ENCODE measurements around the gene GCN1. TPM values are rescaled to one million over a fixed set of nuclear protein-coding genes. Genes with fewer than 3 reads are reported as not detected.

The GCN1 gene
- polyA plus RNA-seq, 4 donors = 12.3 to 47.9 (median 21.0) TPM

GRCh38 chr12:120099738-120100137 is 94.8 kb downstream of the GCN1 start:
- H3K27me3 ChIP-seq (ENCODE audit: control insufficient read depth in 3 of 3, insufficient read depth in 3 of 3, low read length in 3 of 3) = no peaks in the 10 kb centered on the region
- peaks cover 0 to 8% (median 0%) of the 10 kb centered on the region in 3 donors for H3K4me1 ChIP-seq (ENCODE audit: control insufficient read depth in 3 of 3, insufficient read depth in 2 of 3, low read depth in 1 of 3, low read length in 2 of 3)
- WGBS, 3 donors = 93 to 95% (median 94%) methylated on average over 10 to 11 of the region's 11 CpGs
- FAIRE-seq = no peak
- no peak overlapping the region for H3K4me3 ChIP-seq (ENCODE audit: low read depth in 1 of 3, low read length in 3 of 3)
- H3K36me3 ChIP-seq (ENCODE audit: control insufficient read depth in 3 of 3, insufficient read depth in 2 of 3, low read depth in 1 of 3, low read length in 3 of 3) = peaks cover 20 to 93% (median 26%) of the 10 kb centered on the region in 3 donors
- H3K9me3 ChIP-seq (ENCODE audit: control insufficient read depth in 2 of 2, insufficient read depth in 1 of 2, low read depth in 1 of 2, low read length in 1 of 2) = no peaks in the 10 kb centered on the region
- no peak for DNase-seq
- no peak overlapping the region for H3K27ac ChIP-seq (ENCODE audit: low read depth in 1 of 3, low read length in 2 of 3)

DNA sequence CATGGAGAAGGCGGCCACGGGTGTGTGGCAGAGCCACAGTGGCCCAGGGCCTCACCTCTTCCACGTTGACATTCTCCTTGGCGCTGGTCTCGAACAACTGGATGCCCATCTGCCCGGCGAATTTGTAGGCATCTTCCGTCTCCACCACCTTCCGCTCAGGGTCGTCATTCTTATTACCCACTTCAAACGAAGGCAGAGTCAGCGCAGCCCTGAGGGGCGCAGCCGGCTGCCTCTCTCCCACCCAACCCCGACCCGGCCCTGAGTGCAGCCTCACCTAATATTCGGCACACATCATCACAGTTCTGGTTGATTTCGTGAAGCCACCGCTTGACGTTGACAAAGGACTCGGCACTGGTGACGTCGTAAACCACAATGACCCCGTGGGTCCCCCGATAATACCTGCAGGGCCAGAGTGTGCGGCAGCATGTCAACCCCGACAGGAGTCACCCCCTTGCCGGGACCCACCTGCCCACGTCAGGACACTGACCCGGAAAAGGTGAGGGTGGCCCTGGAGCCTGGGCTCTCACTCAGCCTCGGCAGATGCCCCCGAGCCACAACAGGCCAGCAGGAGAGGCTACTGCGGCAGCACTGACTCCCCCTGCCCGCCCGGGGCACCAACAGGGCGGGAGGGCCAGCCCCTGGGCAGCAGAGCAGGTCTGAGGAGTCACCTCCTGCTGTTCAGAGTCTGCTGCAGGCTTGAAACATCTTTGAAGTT is 95.6 kb downstream of the GCN1 start:
- H3K4me3 ChIP-seq (ENCODE audit: low read depth in 1 of 3, low read length in 3 of 3) = no peak overlapping the region
- H3K27me3 ChIP-seq (ENCODE audit: control insufficient read depth in 3 of 3, insufficient read depth in 3 of 3, low read length in 3 of 3) = no peaks in the 10 kb centered on the region
- WGBS, 3 donors = 95 to 98% (median 96%) methylated on average over 36 of the region's 36 CpGs
- peaks cover 0 to 8% (median 0%) of the 10 kb centered on the region in 3 donors for H3K4me1 ChIP-seq (ENCODE audit: control insufficient read depth in 3 of 3, insufficient read depth in 2 of 3, low read depth in 1 of 3, low read length in 2 of 3)
- no peaks in the 10 kb centered on the region for H3K9me3 ChIP-seq (ENCODE audit: control insufficient read depth in 2 of 2, insufficient read depth in 1 of 2, low read depth in 1 of 2, low read length in 1 of 2)
- FAIRE-seq = no peak
- no peak for DNase-seq
- no peak overlapping the region for H3K27ac ChIP-seq (ENCODE audit: low read depth in 1 of 3, low read length in 2 of 3)
- H3K36me3 ChIP-seq (ENCODE audit: control insufficient read depth in 3 of 3, insufficient read depth in 2 of 3, low read depth in 1 of 3, low read length in 3 of 3) = peaks cover 20 to 95% (median 26%) of the 10 kb centered on the region in 3 donors

- 94 to 96% (median 95%) methylated on average over 34 of the region's 34 CpGs for WGBS, 3 donors
- no peak overlapping the region for H3K4me3 ChIP-seq (ENCODE audit: low read depth in 1 of 3, low read length in 3 of 3)
- H3K27ac ChIP-seq (ENCODE audit: low read depth in 1 of 3, low read length in 2 of 3) = no peak overlapping the region
- no peaks in the 10 kb centered on the region for H3K27me3 ChIP-seq (ENCODE audit: control insufficient read depth in 3 of 3, insufficient read depth in 3 of 3, low read length in 3 of 3)
- H3K9me3 ChIP-seq (ENCODE audit: control insufficient read depth in 2 of 2, insufficient read depth in 1 of 2, low read depth in 1 of 2, low read length in 1 of 2) = no peaks in the 10 kb centered on the region
- no peak for DNase-seq
- H3K4me1 ChIP-seq (ENCODE audit: control insufficient read depth in 3 of 3, insufficient read depth in 2 of 3, low read depth in 1 of 3, low read length in 2 of 3) = peaks cover 0 to 6% (median 0%) of the 10 kb centered on the region in 3 donors
- FAIRE-seq = no peak
- peaks cover 11 to 91% (median 20%) of the 10 kb centered on the region in 3 donors for H3K36me3 ChIP-seq (ENCODE audit: control insufficient read depth in 3 of 3, insufficient read depth in 2 of 3, low read depth in 1 of 3, low read length in 3 of 3)
Observed at GRCh38 chr12:120096671-120097202, 97.8 kb downstream of the GCN1 start.

DNA sequence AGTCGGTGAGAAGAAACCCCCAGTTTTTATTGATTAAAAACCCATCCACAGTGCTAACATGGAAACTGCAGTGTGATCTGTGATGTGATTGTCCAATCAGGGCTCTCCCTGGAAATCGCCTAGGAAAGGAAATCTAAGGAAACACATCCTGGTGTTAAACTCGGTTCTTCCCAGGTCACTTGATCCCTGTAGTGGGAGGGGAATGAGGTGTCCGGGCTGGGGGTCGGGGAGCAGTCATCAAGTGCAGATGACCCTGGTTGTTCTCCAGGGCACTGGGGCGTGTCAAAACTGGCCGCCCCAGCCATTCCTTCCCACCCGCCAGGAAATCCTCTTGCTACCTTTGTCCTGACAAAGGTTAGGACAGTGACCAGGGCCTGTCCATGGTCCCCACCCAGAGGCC is 98.8 kb downstream of the GCN1 start:
- peaks cover 0 to under 1% (median 0%) of the 10 kb centered on the region in 3 donors for H3K4me1 ChIP-seq (ENCODE audit: control insufficient read depth in 3 of 3, insufficient read depth in 2 of 3, low read depth in 1 of 3, low read length in 2 of 3)
- 82 to 89% (median 82%) methylated on average over 8 of the region's 8 CpGs for WGBS, 3 donors
- H3K36me3 ChIP-seq (ENCODE audit: control insufficient read depth in 3 of 3, insufficient read depth in 2 of 3, low read depth in 1 of 3, low read length in 3 of 3) = peaks cover 11 to 85% (median 20%) of the 10 kb centered on the region in 3 donors
- H3K27me3 ChIP-seq (ENCODE audit: control insufficient read depth in 3 of 3, insufficient read depth in 3 of 3, low read length in 3 of 3) = no peaks in the 10 kb centered on the region
- no peak overlapping the region for H3K4me3 ChIP-seq (ENCODE audit: low read depth in 1 of 3, low read length in 3 of 3)
- H3K27ac ChIP-seq (ENCODE audit: low read depth in 1 of 3, low read length in 2 of 3) = no peak overlapping the region
- FAIRE-seq (no peak), DNase-seq (no peak)
- H3K9me3 ChIP-seq (ENCODE audit: control insufficient read depth in 2 of 2, insufficient read depth in 1 of 2, low read depth in 1 of 2, low read length in 1 of 2) = no peaks in the 10 kb centered on the region

- no peak for DNase-seq
- Histone ChIP-seq H3K27ac (ENCODE audit: low read depth in 1 of 3, low read length in 2 of 3) (no peak overlapping the region), H3K36me3 (ENCODE audit: control insufficient read depth in 3 of 3, insufficient read depth in 2 of 3, low read depth in 1 of 3, low read length in 3 of 3) (peaks cover 11 to 81% (median 20%) of the 10 kb centered on the region in 3 donors), H3K4me3 (ENCODE audit: low read depth in 1 of 3, low read length in 3 of 3) (no peak overlapping the region), H3K9me3 (ENCODE audit: control insufficient read depth in 2 of 2, insufficient read depth in 1 of 2, low read depth in 1 of 2, low read length in 1 of 2) (no peaks in the 10 kb centered on the region), H3K4me1 (ENCODE audit: control insufficient read depth in 3 of 3, insufficient read depth in 2 of 3, low read depth in 1 of 3, low read length in 2 of 3) (no peaks in the 10 kb centered on the region), H3K27me3 (ENCODE audit: control insufficient read depth in 3 of 3, insufficient read depth in 3 of 3, low read length in 3 of 3) (no peaks in the 10 kb centered on the region)
- WGBS, 3 donors = 89 to 95% (median 90%) methylated on average over 12 to 13 of the region's 13 CpGs
- no peak for FAIRE-seq
Observed at GRCh38 chr12:120095331-120095730, 99.2 kb downstream of the GCN1 start.

GRCh38 chr12:120094485-120094884 is 100.0 kb downstream of the GCN1 start:
- no peak for FAIRE-seq
- WGBS, 3 donors = 78 to 87% (median 81%) methylated on average over 9 of the region's 9 CpGs
- DNase-seq = no peak

DNA sequence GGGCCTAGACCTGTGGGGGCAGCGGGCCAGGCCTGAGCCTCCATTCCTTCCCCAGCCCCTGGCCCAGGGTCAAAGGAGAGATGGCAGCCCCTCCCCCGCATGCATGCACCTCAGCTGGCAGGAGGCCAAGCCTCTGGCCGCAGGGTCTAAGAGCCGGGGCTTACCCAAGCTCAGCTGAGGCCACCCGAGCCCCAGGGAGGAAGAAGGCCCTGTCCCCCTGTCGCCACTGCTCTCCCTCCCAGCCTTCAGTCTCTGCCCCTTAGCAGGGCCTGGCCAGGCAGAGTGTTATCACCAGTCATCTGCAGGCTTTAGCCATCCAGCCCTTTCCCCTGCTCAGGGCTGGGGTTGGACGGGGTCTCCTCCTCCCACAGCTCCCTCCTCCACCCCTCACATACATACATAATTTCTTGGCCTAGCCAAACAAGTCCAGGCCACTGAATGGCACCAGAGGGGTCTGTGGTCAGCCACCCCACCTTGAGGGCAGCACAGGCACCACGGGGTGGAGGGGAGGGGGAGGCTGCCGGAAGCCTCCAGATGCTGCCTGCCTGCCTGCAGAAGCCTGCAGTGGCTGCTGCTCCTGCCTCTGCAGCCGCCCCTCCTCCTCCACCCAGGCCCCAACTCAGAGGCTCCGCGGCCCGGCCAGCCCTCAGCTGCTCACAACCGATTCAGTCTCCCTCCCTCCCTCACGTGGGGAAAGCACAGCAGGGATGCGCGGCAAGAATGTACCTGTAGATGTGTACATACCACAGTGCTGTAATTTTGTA is 100.7 kb downstream of the GCN1 start:
- H3K36me3 ChIP-seq (ENCODE audit: control insufficient read depth in 3 of 3, insufficient read depth in 2 of 3, low read depth in 1 of 3, low read length in 3 of 3) = peaks cover 11 to 70% (median 14%) of the 10 kb centered on the region in 3 donors
- no peak overlapping the region for H3K27ac ChIP-seq (ENCODE audit: low read depth in 1 of 3, low read length in 2 of 3)
- DNase-seq = no peak
- no peaks in the 10 kb centered on the region for H3K27me3 ChIP-seq (ENCODE audit: control insufficient read depth in 3 of 3, insufficient read depth in 3 of 3, low read length in 3 of 3)
- no peak overlapping the region for H3K4me3 ChIP-seq (ENCODE audit: low read depth in 1 of 3, low read length in 3 of 3)
- no peaks in the 10 kb centered on the region for H3K4me1 ChIP-seq (ENCODE audit: control insufficient read depth in 3 of 3, insufficient read depth in 2 of 3, low read depth in 1 of 3, low read length in 2 of 3)
- H3K9me3 ChIP-seq (ENCODE audit: control insufficient read depth in 2 of 2, insufficient read depth in 1 of 2, low read depth in 1 of 2, low read length in 1 of 2) = no peaks in the 10 kb centered on the region
- WGBS, 3 donors = 54 to 81% (median 68%) methylated on average over 15 to 17 of the region's 17 CpGs
- no peak for FAIRE-seq

More at GRCh38 chr12:120094485-120094884, 100.0 kb downstream of the GCN1 start:
- Histone ChIP-seq H3K36me3 (ENCODE audit: control insufficient read depth in 3 of 3, insufficient read depth in 2 of 3, low read depth in 1 of 3, low read length in 3 of 3) (peaks cover 11 to 77% (median 18%) of the 10 kb centered on the region in 3 donors), H3K4me1 (ENCODE audit: control insufficient read depth in 3 of 3, insufficient read depth in 2 of 3, low read depth in 1 of 3, low read length in 2 of 3) (no peaks in the 10 kb centered on the region), H3K9me3 (ENCODE audit: control insufficient read depth in 2 of 2, insufficient read depth in 1 of 2, low read depth in 1 of 2, low read length in 1 of 2) (no peaks in the 10 kb centered on the region), H3K4me3 (ENCODE audit: low read depth in 1 of 3, low read length in 3 of 3) (no peak overlapping the region), H3K27me3 (ENCODE audit: control insufficient read depth in 3 of 3, insufficient read depth in 3 of 3, low read length in 3 of 3) (no peaks in the 10 kb centered on the region), H3K27ac (ENCODE audit: low read depth in 1 of 3, low read length in 2 of 3) (no peak overlapping the region)

- Histone ChIP-seq H3K4me3 (ENCODE audit: low read depth in 1 of 3, low read length in 3 of 3) (no peak overlapping the region), H3K27ac (ENCODE audit: low read depth in 1 of 3, low read length in 2 of 3) (no peak overlapping the region), H3K36me3 (ENCODE audit: control insufficient read depth in 3 of 3, insufficient read depth in 2 of 3, low read depth in 1 of 3, low read length in 3 of 3) (peaks cover 9 to 65% (median 9%) of the 10 kb centered on the region in 3 donors), H3K27me3 (ENCODE audit: control insufficient read depth in 3 of 3, insufficient read depth in 3 of 3, low read length in 3 of 3) (no peaks in the 10 kb centered on the region), H3K9me3 (ENCODE audit: control insufficient read depth in 2 of 2, insufficient read depth in 1 of 2, low read depth in 1 of 2, low read length in 1 of 2) (no peaks in the 10 kb centered on the region), H3K4me1 (ENCODE audit: control insufficient read depth in 3 of 3, insufficient read depth in 2 of 3, low read depth in 1 of 3, low read length in 2 of 3) (no peaks in the 10 kb centered on the region)
- DNase-seq (no peak), FAIRE-seq (no peak)
- WGBS, 3 donors = 82 to 84% (median 83%) methylated on average over 4 of the region's 4 CpGs
Observed at GRCh38 chr12:120093336-120093591, 101.3 kb downstream of the GCN1 start.
